Calu3 (cell line): ENCODE data around the gene VRK3. TPM values are rescaled to one million over a fixed set of nuclear protein-coding genes. Genes with fewer than 3 reads are reported as not detected.

Experiments
- BruUV-seq: library from RNA; stranded (reverse); fragments of 400-500 nt; replicated peaks from 2 replicates; lab custom pipeline; 2021; lab: Mats Ljungman, UMichigan
- CTCF ChIA-PET: fragments of 300-600 bp; sonication (Branson Sonifier 250); formaldehyde crosslinking; loops from one replicate; lab custom pipeline; 2022; ENCODE audit warnings: antibody characterized with exemption; lab: Charles Lee
- DNase-seq: peaks from one replicate; pipeline ENCODE4 v3.0.0; 2022
- H3K27ac Mint-ChIP-seq: one replicate; pipeline ENCODE4 v1.8.0; 2022; ENCODE audit warnings: mixed read lengths; ENCODE audit not compliant: unreplicated experiment
- H3K27me3 Mint-ChIP-seq: one replicate; pipeline ENCODE4 v1.8.0; 2022; ENCODE audit warnings: mixed read lengths; ENCODE audit not compliant: unreplicated experiment
- H3K36me3 Mint-ChIP-seq: one replicate; pipeline ENCODE4 v1.8.0; 2022; ENCODE audit warnings: mild to moderate bottlenecking, moderate library complexity, mixed read lengths; ENCODE audit not compliant: insufficient read depth, unreplicated experiment
- H3K4me1 Mint-ChIP-seq: one replicate; pipeline ENCODE4 v1.8.0; 2022; ENCODE audit warnings: mild to moderate bottlenecking, low read depth, mixed read lengths; ENCODE audit not compliant: unreplicated experiment
- H3K4me3 Mint-ChIP-seq: one replicate; pipeline ENCODE4 v1.8.0; 2022; ENCODE audit warnings: mild to moderate bottlenecking, low read depth, moderate library complexity, mixed read lengths; ENCODE audit not compliant: unreplicated experiment
- H3K9me3 Mint-ChIP-seq: one replicate; pipeline ENCODE4 v1.8.0; 2022; ENCODE audit warnings: low read depth, mixed read lengths; ENCODE audit not compliant: unreplicated experiment
- intact Hi-C: fragments of 100-400 bp; cut with micrococcal nuclease; formaldehyde crosslinking; loops from one replicate; pipeline ENCODE4 v1.10.0; 2022; ENCODE audit not compliant: unreplicated experiment
- total RNA-seq: library from RNA; stranded (reverse); gene quantifications from 2 replicates; pipeline ENCODE4 v1.2.3, GENCODE V29; 2022
- TF ChIP-seq, protein P1 (sequence below): fragments of 200-600 bp; IDR thresholded peaks from one replicate; pipeline ENCODE4 v1.8.0; 2022; ENCODE audit warnings: antibody characterized with exemption; ENCODE audit not compliant: unreplicated experiment

Gene VRK3
- total RNA-seq, 1 experiment from 2014 or later = 74.5 TPM

GRCh38 chr19:50008532-50008931 lies 16.6 kb downstream of the VRK3 start:
- no peaks in the 10 kb centered on the region for H3K9me3 Mint-ChIP-seq
- H3K4me3 Mint-ChIP-seq = no peak overlapping the region
- intact Hi-C loops = no loop called here
- no TSS peak for BruUV-seq
- CTCF ChIA-PET = no interaction called here
- H3K36me3 Mint-ChIP-seq = peaks cover 51% of the 10 kb centered on the region
- no peak for DNase-seq
- peaks cover 18% of the 10 kb centered on the region for H3K4me1 Mint-ChIP-seq
- no peaks in the 10 kb centered on the region for H3K27me3 Mint-ChIP-seq
- no peak overlapping the region for H3K27ac Mint-ChIP-seq
- TF ChIP-seq, protein P1, sequence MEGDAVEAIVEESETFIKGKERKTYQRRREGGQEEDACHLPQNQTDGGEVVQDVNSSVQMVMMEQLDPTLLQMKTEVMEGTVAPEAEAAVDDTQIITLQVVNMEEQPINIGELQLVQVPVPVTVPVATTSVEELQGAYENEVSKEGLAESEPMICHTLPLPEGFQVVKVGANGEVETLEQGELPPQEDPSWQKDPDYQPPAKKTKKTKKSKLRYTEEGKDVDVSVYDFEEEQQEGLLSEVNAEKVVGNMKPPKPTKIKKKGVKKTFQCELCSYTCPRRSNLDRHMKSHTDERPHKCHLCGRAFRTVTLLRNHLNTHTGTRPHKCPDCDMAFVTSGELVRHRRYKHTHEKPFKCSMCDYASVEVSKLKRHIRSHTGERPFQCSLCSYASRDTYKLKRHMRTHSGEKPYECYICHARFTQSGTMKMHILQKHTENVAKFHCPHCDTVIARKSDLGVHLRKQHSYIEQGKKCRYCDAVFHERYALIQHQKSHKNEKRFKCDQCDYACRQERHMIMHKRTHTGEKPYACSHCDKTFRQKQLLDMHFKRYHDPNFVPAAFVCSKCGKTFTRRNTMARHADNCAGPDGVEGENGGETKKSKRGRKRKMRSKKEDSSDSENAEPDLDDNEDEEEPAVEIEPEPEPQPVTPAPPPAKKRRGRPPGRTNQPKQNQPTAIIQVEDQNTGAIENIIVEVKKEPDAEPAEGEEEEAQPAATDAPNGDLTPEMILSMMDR = no peak

- peaks cover 24% of the 10 kb centered on the region for H3K4me1 Mint-ChIP-seq
- no peaks in the 10 kb centered on the region for H3K9me3 Mint-ChIP-seq
- DNase-seq = no peak
- peaks cover 46% of the 10 kb centered on the region for H3K36me3 Mint-ChIP-seq
- no peak overlapping the region for H3K27ac Mint-ChIP-seq
- H3K4me3 Mint-ChIP-seq = no peak overlapping the region
- TF ChIP-seq, protein P1 = no peak
- CTCF ChIA-PET = no interaction called here
- BruUV-seq = no TSS peak
- no peaks in the 10 kb centered on the region for H3K27me3 Mint-ChIP-seq
- intact Hi-C loops = no loop called here
Measured at GRCh38 chr19:50007947-50008346, 17.2 kb downstream of the VRK3 start.

- BruUV-seq = no TSS peak
Measured at GRCh38 chr19:50007170-50007569, 18.0 kb downstream of the VRK3 start.

DNA sequence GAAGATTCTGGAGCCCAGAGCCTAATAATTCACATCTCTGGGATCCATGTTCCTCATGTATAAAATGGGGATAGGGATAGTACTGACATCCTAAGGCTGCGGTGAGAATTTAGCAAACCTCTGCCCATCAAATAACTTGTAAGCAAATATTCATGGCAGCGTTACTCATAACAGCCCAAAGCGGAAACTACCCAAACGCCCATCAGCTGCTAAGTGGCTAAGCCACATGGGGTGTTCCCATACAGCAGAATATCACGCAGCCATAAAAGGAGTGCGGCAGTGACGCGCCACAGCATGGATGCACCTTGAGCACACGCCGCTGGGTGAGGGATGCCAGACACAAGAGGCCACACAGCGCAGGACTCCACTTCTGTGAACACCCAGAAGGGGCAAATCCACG lies 19.7 kb downstream of the VRK3 start:
- BruUV-seq = no TSS peak
- H3K27ac Mint-ChIP-seq = no peak overlapping the region
- H3K4me3 Mint-ChIP-seq = no peak overlapping the region
- H3K27me3 Mint-ChIP-seq = no peaks in the 10 kb centered on the region
- intact Hi-C loops = no loop called here
- H3K36me3 Mint-ChIP-seq = peaks cover 42% of the 10 kb centered on the region
- no peak for DNase-seq
- TF ChIP-seq, protein P1 = no peak
- H3K4me1 Mint-ChIP-seq = peaks cover 27% of the 10 kb centered on the region
- H3K9me3 Mint-ChIP-seq = no peaks in the 10 kb centered on the region
- CTCF ChIA-PET = no interaction called here

More at GRCh38 chr19:50007170-50007569, 18.0 kb downstream of the VRK3 start:
- TF ChIP-seq, protein P1 = no peak
- DNase-seq = no peak
- H3K4me3 Mint-ChIP-seq = no peak overlapping the region
- H3K9me3 Mint-ChIP-seq = no peaks in the 10 kb centered on the region
- H3K27me3 Mint-ChIP-seq = no peaks in the 10 kb centered on the region
- CTCF ChIA-PET = interaction anchor here (0.6 kb wide), 1 partner anchor 41 kb away, joined by 4 read pairs; no protein-coding TSS in a partner anchor
- peaks cover 42% of the 10 kb centered on the region for H3K36me3 Mint-ChIP-seq
- intact Hi-C loops = no loop called here
- no peak overlapping the region for H3K27ac Mint-ChIP-seq
- H3K4me1 Mint-ChIP-seq = peaks cover 27% of the 10 kb centered on the region
